ENCODE data around the gene TUSC2. TPM values are rescaled to one million over a fixed set of nuclear protein-coding genes. Genes with fewer than 3 reads are reported as not detected.

Gene TUSC2
- total and polyA plus RNA-seq, 2 of the 13 experiments (the other 11 are each of a cell fraction or from before 2014, with no cell fraction given): 36.7 to 39.1 TPM

GRCh38 chr3:50292159-50293078 lies 35.6 kb downstream of the TUSC2 start, which contains the start of gene IFRD2 (continued):
- no peak for TF ChIP-seq ZBTB40 (IDR thresholded peaks at IDR 0.05)
- TF ChIP-seq ZBTB40 (CRISPR knock-in tag; IDR thresholded peaks at IDR 0.05): no peak; the same call in 1 of the 2 replicates
- no peak for TF ChIP-seq ZNF414 (CRISPR knock-in tag; IDR thresholded peaks at IDR 0.05)
- peak; percentile 75 for TF ChIP-seq THAP9 (CRISPR knock-in tag; IDR thresholded peaks at IDR 0.05; ENCODE audit: borderline replicate concordance)
- TF ChIP-seq POLR2AphosphoS5 (IDR thresholded peaks at IDR 0.05; ENCODE audit: low read depth, low read length): peak; percentile 86
- TF ChIP-seq ZNF510 (CRISPR knock-in tag; IDR thresholded peaks at IDR 0.05; ENCODE audit: low read depth): peak; percentile 35; the same call in 1 of the 2 replicates
- TF ChIP-seq ZNF674 (CRISPR knock-in tag; IDR thresholded peaks at IDR 0.05; ENCODE audit: low read depth): 0 out of 2 replicates have a peak, but pooled peaks have one; percentile 82
- TF ChIP-seq SCMH1 (CRISPR knock-in tag; IDR thresholded peaks at IDR 0.05; ENCODE audit: borderline replicate concordance): no peak
- TF ChIP-seq ZNF720 (CRISPR knock-in tag; IDR thresholded peaks at IDR 0.05): no peak
- TF ChIP-seq SATB2 (CRISPR knock-in tag; IDR thresholded peaks at IDR 0.05): no peak
- TF ChIP-seq ZNF513 (CRISPR knock-in tag; conservative IDR thresholded peaks at IDR 0.05): peak; percentile 100
- no peak for TF ChIP-seq ZNF879 (CRISPR knock-in tag; IDR thresholded peaks at IDR 0.05)

Data from HepG2 (cell line).